ENCODE measurements around the gene CTF1. TPM values are rescaled to one million over a fixed set of nuclear protein-coding genes. Genes with fewer than 3 reads are reported as not detected.
"Not testable (repeated sequence)": the region's sequence is repeated elsewhere in the genome, so short reads cannot be mapped to it uniquely, and the experiment has no call there.

The CTF1 gene, protein sequence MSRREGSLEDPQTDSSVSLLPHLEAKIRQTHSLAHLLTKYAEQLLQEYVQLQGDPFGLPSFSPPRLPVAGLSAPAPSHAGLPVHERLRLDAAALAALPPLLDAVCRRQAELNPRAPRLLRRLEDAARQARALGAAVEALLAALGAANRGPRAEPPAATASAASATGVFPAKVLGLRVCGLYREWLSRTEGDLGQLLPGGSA
- total RNA-seq: 11.0 TPM

DNA sequence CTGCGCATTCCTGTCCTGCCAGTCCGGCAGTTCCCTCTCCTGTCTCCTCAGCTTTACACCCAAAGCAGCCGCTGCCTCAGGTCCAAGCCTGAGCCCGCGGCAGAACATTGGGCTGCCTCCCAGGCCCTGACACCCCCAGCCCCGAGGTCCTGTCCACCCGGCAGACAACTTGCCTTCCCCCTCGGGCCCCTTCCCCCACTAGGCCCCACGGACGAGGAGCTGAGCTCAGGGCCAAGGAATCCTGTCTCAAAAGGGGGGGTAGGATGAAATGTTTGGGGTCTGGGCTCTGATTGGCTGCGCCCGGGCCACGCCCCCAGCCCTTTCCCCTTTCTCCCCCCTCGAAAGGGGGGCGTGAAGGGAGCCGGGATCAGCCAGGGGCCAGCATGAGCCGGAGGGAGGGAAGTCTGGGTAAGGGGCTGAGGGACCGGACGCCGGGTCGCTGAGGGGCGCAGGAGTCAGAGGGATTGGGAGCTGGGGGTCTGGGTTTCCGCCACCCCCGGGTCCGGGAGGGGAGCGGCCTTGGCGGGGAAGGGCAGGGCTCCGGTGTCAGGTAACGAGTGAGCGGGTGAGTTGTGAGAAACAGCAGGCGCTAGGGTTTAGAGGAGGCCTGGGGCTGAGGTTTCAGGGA, at the start of gene CTF1:
Gene CTF1 (plus strand): TSS at position 354 of the 628 bp plus-strand sequence. CDS start 30 bp downstream, at position 384.
- peak; percentile 64 for DNase-seq (ENCODE audit: low spot score)

DNA sequence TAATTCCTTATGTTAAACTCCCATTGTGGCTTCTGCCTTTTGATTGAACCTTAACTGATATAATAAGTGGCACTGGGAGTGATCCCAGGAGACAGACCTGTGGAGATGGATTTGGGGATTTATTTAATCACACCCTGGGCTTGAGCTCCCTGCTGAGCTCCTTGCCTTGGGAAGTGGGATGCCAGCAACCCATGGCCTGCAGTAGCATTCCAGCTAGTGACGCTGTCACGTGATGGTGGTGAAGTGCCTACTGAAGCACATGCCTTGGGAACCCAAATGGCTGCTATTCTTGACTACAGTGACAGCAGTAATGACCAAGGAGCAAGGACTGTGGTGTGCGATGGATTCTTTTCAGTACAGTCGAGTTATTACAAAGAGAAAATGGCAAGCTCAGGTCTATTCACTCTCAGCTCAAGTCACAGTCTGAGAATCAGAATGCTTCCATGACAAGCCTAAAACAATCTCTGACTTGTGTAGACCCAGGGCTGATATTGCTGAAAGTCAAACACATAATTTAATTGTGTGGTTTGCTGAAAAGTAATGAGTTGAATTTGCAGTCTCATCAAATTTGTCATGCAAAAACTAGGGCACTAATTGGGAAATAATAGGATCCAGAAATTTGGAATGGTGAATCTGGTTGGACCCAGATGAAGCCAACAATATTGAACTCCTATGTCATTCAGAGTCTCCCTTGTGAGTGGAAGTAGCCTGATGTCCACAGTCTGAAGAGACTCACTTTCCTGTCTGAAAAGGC, 49.6 kb upstream of the CTF1 start:
- no peak for DNase-seq (ENCODE audit: low spot score)

DNA sequence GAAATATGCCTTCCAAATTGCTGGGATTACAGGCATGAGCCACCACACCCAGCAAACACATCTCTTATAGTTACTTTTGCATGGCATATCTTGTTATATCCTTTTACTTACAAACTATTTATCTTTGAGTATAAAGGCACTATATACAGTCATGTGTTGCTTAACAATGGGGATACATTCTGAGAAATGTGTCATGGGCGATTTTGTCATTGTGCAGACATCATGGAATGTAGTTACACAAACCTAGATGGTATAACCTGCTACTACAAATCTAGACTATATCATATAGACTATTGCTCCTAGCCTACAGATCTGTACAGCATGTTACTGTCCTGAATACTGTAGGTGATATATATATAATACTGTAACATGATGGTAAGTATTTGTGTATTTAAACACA, 46.2 kb upstream of the CTF1 start:
- no peak for DNase-seq (ENCODE audit: low spot score)

DNA sequence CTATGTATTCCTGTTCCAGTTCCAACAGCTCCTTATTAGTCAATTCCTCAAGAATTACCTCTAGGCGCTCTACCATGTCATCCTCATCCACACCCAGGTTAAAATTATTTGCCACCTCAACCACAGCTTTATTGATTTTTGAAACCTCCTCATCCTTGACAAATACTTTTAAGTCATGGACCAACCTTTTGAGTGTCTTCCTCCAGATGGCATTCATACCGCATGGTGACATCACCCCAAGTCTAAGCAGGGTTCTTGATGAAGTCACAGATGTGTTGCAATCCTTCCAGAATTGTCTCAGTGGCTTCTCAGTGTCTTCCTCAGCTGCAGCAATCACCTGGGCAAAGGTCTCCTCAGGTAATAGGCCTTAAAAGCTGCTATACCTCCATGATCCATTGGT, 42.7 kb upstream of the CTF1 start:
- DNase-seq (ENCODE audit: low spot score): no peak

DNA sequence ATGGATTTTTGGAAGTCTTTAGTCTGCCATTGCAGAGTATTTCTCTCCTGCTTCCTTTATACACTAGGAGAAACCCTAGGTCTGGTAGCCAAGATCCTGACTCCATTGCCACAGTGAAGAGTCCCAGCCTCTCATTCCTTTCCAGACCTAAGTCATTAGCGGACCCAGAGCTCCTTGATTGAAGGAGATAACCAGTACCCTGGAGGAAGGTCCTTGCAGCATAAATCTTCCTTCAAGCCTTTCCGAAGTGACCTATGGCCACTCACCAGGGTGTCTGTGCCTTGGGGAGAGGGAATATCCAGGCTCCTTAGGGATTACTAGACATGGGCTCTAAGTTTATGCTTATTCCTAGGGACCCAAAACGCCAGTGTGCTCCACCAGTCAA, 38.3 kb upstream of the CTF1 start:
- no peak for DNase-seq (ENCODE audit: low spot score)

DNA sequence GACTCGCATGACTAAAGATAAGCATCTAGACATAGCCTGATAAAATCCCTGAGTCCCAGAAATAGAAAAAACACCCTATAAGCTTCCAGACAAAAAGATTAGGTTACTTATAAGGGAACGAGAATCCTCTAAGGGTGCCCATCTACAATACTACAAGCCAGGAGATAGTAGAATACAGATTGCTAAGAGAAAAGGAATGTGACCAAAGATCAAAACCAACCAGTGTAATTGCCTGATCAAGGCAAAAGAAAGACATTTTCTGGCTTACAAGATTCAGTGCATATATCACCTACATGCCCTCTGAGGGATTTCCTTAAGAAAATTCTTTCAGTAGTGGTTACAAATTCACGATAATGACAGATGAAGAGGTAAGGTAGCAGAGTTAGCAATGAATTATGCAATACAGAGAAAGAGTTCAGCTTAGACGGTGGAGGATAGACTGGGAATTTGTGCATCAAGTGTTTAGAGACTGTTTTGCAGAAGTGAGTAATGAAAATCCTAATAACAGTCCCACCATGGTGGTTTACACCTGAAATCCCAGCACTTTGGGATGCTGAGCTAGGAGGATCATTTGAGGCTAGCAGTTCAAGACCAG, 37.5 kb upstream of the CTF1 start:
- DNase-seq (ENCODE audit: low spot score): no peak

DNA sequence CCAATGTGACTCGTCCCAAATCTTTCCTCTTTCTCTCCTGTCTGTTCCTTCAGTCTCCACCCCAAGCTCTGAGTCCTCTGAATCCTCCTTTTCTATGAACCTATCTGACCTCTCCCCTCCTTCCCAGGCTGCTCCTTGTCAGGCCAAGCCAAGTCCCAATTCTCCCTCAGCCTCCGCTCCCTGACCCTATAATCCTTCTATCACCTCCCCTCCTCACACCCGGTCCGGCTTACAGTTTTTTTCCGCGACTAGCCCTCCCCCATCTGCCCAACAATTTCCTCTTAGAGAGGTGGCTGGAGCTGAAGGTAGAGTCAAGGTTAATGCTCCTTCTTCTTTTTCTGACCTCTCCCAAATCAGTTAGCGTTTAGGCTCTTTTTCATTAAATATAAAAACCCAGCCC, 35.7 kb upstream of the CTF1 start:
- not testable (repeated sequence) for DNase-seq (ENCODE audit: low spot score)

DNA sequence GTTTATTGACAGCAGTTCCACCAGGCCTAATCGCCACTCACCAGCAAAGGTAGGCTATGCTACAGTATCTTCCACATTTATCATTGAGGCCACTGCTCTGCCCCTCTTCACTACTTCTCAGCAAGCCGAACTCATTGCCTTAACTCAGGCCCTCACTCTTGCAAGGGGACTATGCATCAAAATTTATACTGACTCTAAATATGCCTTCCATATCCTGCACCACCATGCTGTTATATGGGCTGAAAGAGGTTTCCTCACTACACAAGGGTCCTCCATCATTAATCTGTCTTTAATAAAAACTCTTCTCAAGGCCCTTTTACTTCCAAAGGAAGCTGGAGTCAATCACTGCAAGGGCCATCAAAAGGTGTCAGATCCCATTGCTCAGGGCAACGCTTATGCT, 33.2 kb upstream of the CTF1 start:
- not testable (repeated sequence) for DNase-seq (ENCODE audit: low spot score)

DNA sequence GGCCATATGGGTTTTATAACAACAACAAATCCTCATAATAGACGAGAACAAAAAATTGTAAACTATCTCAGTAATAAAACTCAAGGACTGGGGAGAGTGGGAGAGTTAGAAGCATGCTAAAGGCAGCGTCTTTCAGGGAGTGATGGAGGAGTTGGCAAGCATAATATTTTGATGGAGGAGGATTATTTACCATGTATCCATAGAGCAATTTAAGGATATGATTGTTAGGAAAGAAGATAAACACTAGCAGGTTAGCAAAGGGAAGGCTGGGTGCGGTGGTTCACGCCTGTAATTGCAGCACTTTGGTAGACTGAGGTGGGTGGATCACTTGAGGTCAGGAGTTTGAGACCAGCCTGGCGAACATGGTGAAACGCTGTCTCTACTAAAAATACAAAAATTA, 30.4 kb upstream of the CTF1 start:
- no peak for DNase-seq (ENCODE audit: low spot score)

DNA sequence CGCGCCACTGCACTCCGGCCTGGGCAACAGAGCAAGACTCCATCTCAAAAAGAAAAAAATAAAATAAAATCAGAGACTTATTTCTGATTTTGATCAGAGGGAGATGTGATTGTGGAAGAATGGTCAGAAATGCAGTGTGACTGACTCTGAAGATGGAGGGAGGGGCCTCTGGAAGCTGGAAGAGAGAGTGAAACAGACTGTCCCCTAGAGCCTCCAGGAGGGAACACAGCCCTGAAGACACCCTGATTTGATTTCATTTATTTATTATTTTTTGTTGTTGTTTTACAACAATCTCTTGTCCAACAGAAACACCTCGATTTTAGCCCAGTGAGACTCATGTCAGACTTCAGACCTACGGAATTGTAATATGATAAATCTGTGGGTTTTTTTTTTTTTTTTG, 28.7 kb upstream of the CTF1 start:
- DNase-seq (ENCODE audit: low spot score): no peak

DNA sequence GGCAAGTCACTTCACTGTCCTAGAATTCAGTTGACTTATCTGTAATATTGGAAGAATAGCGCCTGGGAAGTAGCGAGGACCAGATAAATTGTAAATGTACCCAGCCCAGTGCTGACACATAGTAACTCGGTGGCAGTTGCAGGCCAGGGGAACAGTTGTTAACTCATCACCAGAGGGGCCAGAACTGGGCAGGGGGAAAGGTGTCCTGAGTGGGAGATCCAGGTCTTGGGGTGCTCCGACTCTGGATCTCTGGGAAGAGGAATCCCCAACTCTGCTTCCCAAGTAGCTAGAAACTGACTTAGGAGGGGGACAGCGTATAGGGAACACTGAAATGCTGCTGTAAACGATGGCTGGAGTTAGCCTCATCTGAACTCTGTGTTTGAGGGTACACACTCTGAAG, 25.5 kb upstream of the CTF1 start:
- no peak for DNase-seq (ENCODE audit: low spot score)

DNA sequence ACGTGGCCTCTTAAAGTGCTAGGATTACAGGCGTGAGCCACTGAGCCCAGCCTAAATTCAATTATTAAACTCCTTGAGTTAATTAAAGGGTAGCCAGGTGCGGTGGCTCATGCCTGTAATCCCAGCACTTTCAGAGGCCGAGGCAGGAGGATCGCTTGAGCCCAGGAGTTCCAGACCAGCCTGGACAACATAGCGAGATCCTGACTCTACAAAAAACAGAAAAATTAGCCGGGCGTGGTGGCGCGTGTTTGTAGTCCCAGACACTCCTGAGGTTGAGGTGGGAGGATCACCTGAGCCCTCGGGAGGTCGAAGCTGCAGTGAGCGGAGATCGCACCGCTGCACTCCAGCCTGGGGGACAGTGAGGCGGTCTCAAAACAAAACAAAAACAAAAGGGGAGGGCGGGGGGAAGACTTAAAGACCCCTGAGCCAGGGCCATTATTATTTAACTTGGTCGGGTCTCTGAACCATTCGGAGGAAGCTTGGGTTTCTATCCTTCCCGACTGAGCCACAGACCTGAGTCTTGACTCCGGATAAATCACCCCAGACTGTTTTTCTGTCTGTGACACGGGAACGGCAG, 22.1 kb upstream of the CTF1 start:
- no peak for DNase-seq (ENCODE audit: low spot score)

DNA sequence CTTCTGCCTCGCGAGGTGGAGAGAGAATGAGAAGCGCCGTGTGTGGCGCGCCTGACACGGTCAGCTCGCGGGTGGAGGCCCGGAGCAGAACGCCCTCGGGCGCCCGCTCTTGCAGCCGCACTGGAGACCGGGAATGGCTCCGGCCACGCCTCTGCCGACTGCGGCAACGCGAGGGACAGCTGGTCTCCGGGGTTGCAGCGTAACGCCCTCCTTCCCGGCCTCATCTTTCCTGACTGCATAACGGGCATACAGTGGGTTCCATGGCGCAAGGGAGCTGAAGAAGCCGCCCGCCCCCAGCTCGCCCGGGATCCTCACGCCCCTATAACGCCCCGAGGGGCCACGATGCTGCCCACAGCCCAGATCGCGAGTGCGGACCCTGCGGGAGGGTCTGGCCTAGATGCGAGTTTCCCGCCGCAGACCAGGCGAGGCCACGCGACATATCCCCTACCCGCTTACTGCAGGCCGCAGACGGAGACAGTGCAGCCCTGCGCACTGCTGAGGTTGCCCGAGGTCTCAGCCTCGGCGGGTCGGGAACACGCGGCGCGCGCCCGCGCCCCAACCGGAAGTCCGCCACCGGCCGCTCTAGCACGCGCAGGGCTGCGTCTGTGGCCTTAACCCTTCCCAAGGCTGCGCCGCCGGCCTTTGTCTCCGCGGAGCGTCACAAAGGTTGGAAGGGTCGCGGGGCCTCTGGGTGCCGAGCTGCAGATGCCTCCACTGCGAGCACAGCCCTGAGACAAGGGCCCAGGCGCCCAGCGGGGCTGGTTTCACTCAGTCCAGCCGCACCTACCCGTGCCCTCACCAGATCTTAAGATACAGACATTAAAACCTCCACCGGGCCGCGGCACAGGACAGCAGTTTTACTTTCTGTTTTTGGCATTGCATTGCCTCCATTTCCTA, 21.3 kb upstream of the CTF1 start:
- peak; percentile 93 for DNase-seq (ENCODE audit: low spot score)

DNA sequence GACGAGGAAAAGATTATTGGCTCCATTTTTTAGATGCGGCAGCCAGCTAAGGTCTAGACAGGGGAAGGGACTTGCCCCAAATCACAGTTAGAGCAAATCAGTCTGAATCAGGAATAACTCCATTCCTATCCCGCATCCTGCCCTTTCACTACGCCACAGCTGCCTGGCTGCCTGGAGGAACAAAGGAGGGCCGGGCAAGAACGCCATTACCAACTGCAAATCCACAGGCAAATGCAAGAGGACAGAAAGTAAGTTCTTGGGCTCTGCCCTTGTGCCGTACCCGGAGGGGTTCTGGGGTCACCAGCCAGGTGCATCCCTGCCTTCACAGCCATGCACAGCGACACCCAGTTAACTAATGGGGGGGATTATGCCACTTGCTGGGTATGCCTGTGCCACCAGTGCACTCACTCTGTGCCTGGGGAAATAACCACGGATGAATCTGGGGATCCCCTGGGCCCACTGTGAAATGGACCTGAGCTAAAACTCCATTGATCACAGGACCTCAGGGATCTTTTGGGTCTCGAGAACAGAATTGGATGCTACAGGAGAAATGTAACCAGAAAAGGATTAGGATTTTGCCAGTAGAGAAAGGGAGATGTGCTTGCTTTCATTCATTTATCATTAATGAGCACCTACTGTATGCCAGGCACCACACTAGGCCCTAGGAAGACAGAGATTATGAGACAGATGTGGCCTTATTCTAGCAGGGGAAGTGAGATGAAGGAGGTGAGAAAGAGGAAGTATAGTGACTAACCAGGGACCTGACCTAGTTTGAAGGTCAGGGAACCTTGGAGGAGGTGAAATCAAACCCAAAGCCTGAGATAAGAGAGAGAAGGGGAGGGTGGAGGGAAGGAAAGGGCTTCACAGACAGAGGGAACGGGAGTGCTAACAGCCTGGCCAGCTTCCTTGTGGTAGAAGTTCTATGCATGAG, 20.3 kb upstream of the CTF1 start:
- DNase-seq (ENCODE audit: low spot score): no peak

DNA sequence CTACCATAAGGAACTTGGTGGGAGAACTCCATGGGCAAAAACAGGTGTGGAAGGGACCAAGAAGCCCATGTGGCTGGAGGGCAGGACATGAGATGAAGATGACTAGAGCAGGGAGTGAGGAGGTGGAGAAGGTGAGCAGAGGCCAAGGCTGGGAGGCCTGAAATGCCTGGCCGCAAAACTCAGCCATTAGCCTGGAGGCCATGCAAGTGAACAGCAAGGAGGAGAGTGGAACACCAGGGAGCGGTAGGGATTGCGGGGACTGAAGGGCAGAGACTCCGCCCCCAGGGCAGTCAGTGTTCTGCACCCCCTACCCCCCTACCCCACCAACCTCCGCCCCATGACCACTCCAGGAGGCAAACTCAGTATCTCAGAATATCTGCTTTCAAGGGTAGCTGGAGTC, 19.5 kb upstream of the CTF1 start:
- DNase-seq (ENCODE audit: low spot score): no peak

DNA sequence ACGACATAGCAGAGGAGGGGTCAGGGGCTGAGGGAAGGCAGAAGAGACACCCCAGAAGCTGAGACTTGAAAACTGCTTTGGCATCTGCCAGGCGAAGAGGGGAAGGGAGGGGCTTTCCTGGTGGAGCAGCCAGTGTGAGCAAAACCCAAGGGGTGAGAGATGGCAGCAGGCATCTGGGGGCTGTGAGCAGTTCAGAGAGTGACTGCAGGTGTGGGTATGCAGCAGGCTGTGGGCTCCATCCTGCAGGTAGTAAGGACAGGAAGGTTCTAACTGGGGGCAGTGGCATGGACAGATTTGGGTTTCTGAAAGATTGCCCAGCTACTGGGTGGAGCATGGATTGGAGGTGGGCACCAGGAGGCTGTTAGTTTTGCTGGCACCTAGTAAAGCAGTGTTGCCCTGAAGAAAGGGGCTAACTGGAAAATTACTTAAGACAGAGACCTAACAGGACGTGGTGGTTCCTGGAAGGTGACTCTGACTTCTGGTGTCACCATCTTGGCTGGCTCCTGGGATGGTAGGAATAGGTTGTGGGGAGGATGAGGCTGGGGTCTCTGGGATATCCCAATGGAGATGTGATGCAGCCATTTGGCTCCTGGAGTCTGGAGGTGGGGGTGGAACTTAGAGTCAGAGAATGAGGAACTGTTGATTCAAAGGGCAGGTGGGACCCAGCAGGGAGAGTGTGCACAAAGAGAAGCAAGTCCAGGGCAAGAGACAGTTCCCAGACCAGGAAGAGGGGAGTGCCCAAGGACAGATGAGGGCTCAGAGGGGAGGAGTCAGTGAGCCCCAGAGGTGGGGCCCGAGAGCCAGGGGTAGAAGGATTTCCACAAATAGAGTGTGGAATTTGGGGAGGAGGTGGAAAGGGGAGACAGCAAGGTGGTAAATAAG, 13.7 kb upstream of the CTF1 start:
- DNase-seq (ENCODE audit: low spot score): no peak

DNA sequence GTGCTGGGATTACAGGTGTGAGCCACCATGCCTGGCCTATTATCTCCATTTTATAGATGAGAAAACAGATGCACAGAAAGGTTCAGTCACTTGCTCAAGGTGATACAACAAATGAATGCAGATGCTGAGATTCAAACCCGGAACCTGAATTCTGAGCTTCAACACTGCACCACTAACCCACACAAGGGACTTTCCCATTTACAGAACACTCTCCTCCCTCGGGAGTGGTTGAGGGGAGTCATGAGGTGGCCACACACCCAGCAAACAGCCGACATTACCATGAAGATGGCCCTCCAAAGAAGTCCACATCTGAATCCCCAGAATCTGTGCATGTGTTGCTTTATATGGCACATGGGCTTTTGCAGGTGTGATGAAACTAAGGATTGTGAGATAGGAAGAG, 11.7 kb upstream of the CTF1 start:
- no peak for DNase-seq (ENCODE audit: low spot score)

DNA sequence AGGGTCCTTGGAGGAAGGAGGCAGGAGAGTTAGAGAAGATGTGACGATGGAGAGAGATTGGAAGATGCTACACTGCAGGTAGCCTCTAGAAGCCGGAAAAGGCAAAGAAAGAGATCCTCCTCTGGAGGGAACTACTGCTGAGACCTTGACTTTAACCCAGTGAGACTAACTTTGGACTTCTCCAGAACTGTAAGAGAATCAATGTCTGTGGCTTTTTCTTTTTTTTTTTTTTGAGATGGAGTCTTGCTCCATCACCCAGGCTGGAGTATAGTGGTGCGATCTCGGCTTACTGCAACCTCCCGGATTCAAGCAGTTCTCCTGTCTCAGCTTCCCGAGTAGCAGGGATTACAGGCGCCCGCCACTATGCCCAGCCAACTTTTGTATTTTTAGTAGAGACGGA, 11.2 kb upstream of the CTF1 start:
- no peak for DNase-seq (ENCODE audit: low spot score)

DNA sequence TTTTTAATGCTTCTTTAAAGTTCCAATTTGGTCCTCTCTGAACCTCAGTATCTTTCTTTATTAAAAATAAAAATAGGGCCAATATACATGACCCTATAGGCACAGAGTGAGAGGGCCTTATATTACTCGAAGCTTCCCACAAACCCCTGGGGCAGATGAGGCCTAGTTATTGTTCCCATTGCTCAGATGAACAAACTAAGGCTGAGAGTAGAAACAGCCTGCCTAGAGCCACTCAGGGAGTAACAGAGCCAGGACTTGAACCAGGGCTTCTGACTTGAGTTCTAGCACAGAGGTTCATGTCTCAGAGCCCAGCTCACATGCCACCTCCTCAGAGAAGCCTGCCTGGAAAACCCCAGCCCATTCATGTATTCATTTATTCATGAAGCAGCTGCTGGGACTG, 10.3 kb upstream of the CTF1 start:
- no peak for DNase-seq (ENCODE audit: low spot score)

All from mucosa of gallbladder (tissue), 1 donor.